Muscle of leg (tissue), 11 donors: Measurements from ENCODE around the gene CALU. TPM values are rescaled to one million over a fixed set of nuclear protein-coding genes. Genes with fewer than 3 reads are reported as not detected.
A peak's percentile ranks its signal among the peaks of the same experiment; 100 is the strongest.

Experiments used
- DNase-seq: peaks from one replicate; pipeline ENCODE4 v3.0.0; 2013
- H3K27ac ChIP-seq: one replicate; pipeline ENCODE4 v1.5.1; 2013; ENCODE audit warnings: mild to moderate bottlenecking, low read length, control low read depth
- H3K27me3 ChIP-seq: one replicate; pipeline ENCODE4 v1.6.1; 2013; ENCODE audit warnings: low read length; ENCODE audit not compliant: control insufficient read depth, insufficient read depth
- H3K36me3 ChIP-seq: one replicate; pipeline ENCODE4 v1.6.1; 2013; ENCODE audit warnings: low read length; ENCODE audit not compliant: control insufficient read depth, insufficient read depth
- H3K4me1 ChIP-seq: one replicate; pipeline ENCODE4 v1.6.1; 2013; ENCODE audit warnings: low read length; ENCODE audit not compliant: control insufficient read depth, insufficient read depth
- H3K4me3 ChIP-seq: one replicate; pipeline ENCODE4 v1.5.1; 2013; ENCODE audit warnings: low read length, control low read depth
- H3K9me3 ChIP-seq: replicated peaks from 2 replicates; pipeline ENCODE4 v1.6.1; 2013; ENCODE audit warnings: low read depth, low read length; ENCODE audit not compliant: control insufficient read depth
- WGBS: methylation state at CpG from one replicate; pipeline ENCODE4 v1.1.5; 2013; ENCODE audit warnings: missing lambda C conversion rate; ENCODE audit not compliant: insufficient coverage; 5-methylcytosine and 5-hydroxymethylcytosine counted together
- polyA plus RNA-seq, 8 donors: library from polyadenylated mRNA; unstranded; fragments of 120-200 nt; gene quantifications; one replicate each; pipeline versions ENCODE4 v1.2.1 to v1.2.3, GENCODE V29; 2013; ENCODE audit warnings: inconsistent platforms in 1 of 8, low replicate concordance in 1 of 8; ENCODE audit not compliant: insufficient read length in 8 of 8, insufficient read depth in 1 of 8
- total RNA-seq: library from RNA; stranded (reverse); fragments of 120-200 nt; gene quantifications from one replicate; pipeline ENCODE4 v1.2.4, GENCODE V29; 2013

Gene CALU
- total and polyA plus RNA-seq, 9 donors: 172 to 324 (median 239) TPM

DNA sequence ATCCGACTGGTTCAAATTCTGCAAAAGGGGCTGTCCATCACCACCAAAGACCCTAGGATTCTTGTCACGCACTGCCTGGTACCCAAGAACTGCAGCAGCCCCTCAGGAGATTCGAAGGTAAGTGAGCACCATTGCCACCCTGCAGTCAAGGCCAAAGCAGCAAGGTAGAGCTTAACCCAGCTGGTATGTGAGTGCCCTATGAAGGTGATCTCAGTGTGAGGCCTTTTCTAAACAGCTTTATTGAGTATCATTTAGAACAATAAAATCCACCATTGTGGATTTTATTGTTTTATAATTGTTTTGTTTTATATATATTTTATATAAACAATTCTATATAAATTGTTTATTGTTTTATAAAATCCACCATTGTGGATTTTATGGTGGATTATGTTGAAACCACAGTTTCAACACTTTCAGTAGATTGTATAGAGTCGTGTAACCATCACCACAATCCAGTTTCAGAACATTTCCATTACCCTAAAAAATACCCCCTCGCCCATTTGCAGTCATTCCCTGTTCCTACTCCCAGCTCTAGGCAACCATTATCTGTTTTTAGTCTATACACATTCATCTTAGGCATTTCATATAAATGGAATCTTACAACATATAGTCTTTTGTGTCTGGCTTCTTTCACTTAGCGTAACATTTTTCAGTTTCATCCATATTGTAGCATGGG is 20.1 kb upstream of the CALU start:
- DNase-seq: no peak
- Histone ChIP-seq H3K36me3 (no peaks in the 10 kb centered on the region), H3K27ac (no peak overlapping the region), H3K27me3 (peaks cover 4% of the 10 kb centered on the region), H3K9me3 (no peaks in the 10 kb centered on the region), H3K4me1 (no peaks in the 10 kb centered on the region), H3K4me3 (no peak overlapping the region)
- 70% methylated on average over 2 of the region's 6 CpGs for WGBS

DNA sequence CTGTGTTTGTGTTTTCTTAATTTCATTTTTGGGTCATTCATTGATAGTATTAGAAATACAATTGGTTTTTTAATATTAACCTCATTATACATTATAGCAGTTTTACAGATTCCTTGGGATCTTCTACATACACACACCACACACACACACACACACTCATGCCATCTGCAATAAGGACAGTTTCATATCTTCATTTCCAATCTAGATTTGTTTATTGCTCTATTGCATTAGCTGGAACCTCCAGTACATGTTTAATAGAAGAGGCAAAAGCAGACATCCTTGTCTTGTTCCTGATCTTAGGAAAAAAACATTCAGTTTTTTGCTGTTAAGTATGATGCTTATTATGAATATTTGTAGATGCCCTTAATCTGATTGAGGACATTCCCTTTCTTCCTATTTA is 17.8 kb upstream of the CALU start:
- no peak overlapping the region for H3K4me3 ChIP-seq
- no peaks in the 10 kb centered on the region for H3K9me3 ChIP-seq
- H3K27me3 ChIP-seq: no peaks in the 10 kb centered on the region
- DNase-seq: no peak
- no peak overlapping the region for H3K27ac ChIP-seq
- H3K36me3 ChIP-seq: no peaks in the 10 kb centered on the region
- peaks cover 5% of the 10 kb centered on the region for H3K4me1 ChIP-seq

DNA sequence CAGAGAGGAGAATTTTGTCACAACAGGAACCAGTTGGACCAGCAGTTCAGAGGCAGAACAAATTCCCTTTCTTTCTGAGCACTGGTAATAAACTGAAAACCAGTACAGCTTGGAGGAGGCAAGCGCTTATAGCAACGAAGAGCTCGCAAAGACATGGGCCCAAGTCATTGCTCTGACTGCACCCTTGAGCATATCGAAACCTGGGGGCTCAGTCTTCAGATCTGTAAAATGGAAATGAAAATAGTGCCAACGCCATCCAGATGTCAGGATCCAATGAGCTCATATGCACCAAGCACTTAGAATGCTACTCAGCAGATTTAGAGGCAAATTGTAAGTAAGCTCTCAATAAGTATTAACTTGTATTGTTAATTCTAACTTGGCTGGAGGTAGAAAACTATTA is 14.4 kb upstream of the CALU start:
- H3K4me3 ChIP-seq: no peak overlapping the region
- 91% methylated on average over 4 of the region's 5 CpGs for WGBS
- H3K4me1 ChIP-seq: peaks cover 19% of the 10 kb centered on the region

DNA sequence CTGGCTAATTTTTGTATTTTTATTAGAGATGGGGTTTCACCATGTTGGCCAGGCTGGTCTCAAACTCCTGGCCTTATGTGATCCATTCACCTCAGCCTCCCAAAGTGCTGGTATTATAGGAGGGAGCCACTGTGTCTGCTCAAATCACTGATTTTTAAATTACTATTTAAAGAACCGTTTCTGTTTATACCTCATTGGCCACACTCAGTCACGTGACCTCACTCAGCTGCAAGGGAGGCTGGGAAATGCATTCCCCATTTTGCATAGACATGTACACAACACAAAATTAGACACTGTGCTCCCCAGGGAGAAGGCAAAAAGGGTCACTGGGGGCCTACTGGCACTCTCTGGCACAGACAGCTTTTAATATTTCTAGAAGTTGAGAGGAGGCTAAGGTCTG is 13.6 kb upstream of the CALU start:
- no peaks in the 10 kb centered on the region for H3K27me3 ChIP-seq
- peaks cover 21% of the 10 kb centered on the region for H3K4me1 ChIP-seq
- H3K36me3 ChIP-seq: no peaks in the 10 kb centered on the region
- WGBS: 94% methylated on average over 2 of the region's 2 CpGs
- H3K4me3 ChIP-seq: no peak overlapping the region
- DNase-seq: no peak
- no peak overlapping the region for H3K27ac ChIP-seq
- H3K9me3 ChIP-seq: no peaks in the 10 kb centered on the region

More for the DNA sequence above, 14.4 kb upstream of the CALU start:
- no peaks in the 10 kb centered on the region for H3K27me3 ChIP-seq
- no peak for DNase-seq
- no peaks in the 10 kb centered on the region for H3K9me3 ChIP-seq
- H3K36me3 ChIP-seq: no peaks in the 10 kb centered on the region
- no peak overlapping the region for H3K27ac ChIP-seq

DNA sequence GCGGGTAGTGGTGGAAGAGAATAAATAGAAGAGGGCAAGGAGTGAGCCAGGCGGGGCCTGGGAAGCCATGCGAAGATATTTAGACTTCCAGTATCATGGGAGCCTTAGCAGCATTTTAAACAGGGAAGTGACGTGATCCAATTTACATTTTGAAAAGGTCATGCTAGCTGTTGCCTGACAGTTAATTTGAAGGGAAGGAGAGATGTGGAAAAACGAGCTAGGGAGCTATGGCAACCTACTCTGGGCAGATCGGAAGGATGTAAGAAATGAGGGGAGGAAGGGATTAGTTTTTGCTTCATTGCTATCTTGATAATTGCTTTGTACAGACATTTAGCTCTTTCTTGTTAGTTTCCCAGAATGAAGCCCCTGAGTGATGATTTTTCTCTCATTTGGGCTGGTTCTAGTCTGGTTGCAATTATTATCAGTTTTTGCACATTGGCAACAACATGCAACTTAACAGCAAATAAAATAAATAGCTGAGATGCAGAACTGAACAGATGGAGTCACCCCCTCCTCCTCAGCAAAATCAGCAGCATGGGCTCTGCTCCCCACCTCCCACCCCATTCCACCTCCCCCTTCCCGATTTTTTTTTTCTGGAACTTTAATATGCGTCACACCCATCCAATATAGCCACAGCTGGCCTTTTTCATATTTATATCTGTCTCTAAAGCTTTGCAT is 13.0 kb upstream of the CALU start:
- peak; percentile 61 for DNase-seq
- Histone ChIP-seq H3K9me3 (no peaks in the 10 kb centered on the region), H3K27me3 (no peaks in the 10 kb centered on the region), H3K27ac (no peak overlapping the region), H3K4me1 (peaks cover 21% of the 10 kb centered on the region), H3K36me3 (no peaks in the 10 kb centered on the region), H3K4me3 (no peak overlapping the region)
- WGBS: 52% methylated on average over 7 of the region's 8 CpGs

DNA sequence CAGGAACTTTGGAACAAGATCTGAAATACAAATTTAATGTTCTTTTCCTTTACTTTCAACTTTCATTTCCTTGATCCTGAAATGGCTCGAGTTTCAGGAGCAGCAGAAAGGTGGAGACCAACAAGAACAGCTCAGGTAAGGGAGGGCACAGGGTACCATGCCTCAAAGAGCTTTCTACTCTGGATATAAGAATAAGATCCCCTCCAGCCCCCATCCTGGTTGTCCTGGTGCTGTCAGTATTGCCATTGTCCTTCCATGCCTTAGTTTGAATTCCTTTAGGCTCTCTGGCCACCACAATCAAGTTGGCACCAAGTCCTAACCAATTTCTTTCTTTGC is 12.5 kb upstream of the CALU start:
- H3K27me3 ChIP-seq: no peaks in the 10 kb centered on the region
- WGBS: no CpG with 5 or more reads among the region's 1 CpG
- H3K4me1 ChIP-seq: peaks cover 21% of the 10 kb centered on the region
- H3K9me3 ChIP-seq: no peaks in the 10 kb centered on the region
- H3K36me3 ChIP-seq: no peaks in the 10 kb centered on the region
- no peak for DNase-seq
- H3K27ac ChIP-seq: peak overlapping the region; percentile 49
- H3K4me3 ChIP-seq: no peak overlapping the region

DNA sequence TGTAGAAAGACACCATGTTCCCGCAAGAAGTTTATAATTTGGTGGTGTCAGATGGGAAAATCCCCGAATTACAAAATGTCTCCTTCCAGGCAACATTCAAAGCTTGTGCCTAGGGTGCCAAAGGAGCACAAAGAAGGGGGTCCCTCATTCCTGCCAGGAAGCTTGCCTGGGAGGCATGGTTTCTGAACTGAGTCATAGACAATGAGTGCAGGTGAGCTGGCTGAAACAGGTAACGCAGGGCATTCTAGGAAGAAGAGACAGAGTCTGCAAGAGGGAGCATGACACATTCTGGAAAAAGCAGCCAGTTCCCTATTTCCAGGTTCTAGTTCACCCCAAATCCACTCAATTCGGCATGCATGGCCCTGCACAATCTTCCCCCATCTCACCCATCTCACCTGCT is 11.9 kb upstream of the CALU start:
- WGBS: 94% methylated on average over 2 of the region's 4 CpGs
- no peaks in the 10 kb centered on the region for H3K36me3 ChIP-seq
- no peak overlapping the region for H3K4me3 ChIP-seq
- no peak overlapping the region for H3K27ac ChIP-seq
- H3K4me1 ChIP-seq: peaks cover 21% of the 10 kb centered on the region
- H3K27me3 ChIP-seq: no peaks in the 10 kb centered on the region
- DNase-seq: no peak
- no peaks in the 10 kb centered on the region for H3K9me3 ChIP-seq

DNA sequence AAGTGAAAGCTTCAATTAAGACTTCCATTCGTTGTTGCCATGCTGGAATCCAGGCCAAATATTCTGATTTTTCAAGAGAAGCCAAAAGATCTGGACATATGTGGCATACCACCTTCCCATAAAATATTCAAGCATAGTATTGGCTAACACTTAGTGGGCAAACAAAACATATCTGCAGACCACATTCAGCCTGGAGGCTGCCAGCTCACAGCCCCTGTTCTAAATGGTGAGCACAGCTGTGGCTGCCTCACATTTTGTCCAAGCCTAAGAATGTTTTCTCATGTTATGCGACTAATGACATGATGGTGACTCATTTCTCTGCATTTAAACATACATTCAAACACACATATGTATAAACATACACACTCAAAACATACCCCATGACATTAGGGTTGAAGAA is 10.6 kb upstream of the CALU start:
- DNase-seq: peak; percentile 36
- no peaks in the 10 kb centered on the region for H3K36me3 ChIP-seq
- peak overlapping the region; percentile 35 for H3K27ac ChIP-seq
- no peak overlapping the region for H3K4me3 ChIP-seq
- no peaks in the 10 kb centered on the region for H3K9me3 ChIP-seq
- peaks cover 21% of the 10 kb centered on the region for H3K4me1 ChIP-seq
- WGBS: 67% methylated on average over 1 of the region's 2 CpGs
- H3K27me3 ChIP-seq: peaks cover 4% of the 10 kb centered on the region

DNA sequence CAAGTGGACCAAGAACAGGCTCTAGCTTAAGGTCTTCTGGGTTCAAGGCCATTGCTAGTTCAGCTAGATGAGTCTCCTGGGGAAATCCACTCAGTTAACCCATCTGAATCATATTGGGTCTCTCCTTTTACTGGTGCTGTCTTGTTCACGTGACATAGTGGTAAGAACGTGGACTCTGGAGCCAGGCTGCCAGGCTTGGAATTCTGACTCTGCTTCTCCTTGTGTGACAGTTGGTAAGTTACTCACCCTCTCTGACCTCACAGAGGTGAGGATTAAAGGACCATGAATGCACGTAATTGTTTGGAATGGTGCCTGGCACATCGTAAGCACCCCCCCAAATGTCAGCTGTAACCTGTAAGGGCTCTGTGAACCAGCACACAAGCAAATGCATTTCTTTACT is 9.7 kb upstream of the CALU start:
- 67% methylated on average over 1 of the region's 4 CpGs for WGBS
- no peak for DNase-seq
- H3K27ac ChIP-seq: no peak overlapping the region
- no peaks in the 10 kb centered on the region for H3K9me3 ChIP-seq
- no peaks in the 10 kb centered on the region for H3K36me3 ChIP-seq
- H3K4me1 ChIP-seq: peaks cover 21% of the 10 kb centered on the region
- H3K4me3 ChIP-seq: no peak overlapping the region
- peaks cover 4% of the 10 kb centered on the region for H3K27me3 ChIP-seq

DNA sequence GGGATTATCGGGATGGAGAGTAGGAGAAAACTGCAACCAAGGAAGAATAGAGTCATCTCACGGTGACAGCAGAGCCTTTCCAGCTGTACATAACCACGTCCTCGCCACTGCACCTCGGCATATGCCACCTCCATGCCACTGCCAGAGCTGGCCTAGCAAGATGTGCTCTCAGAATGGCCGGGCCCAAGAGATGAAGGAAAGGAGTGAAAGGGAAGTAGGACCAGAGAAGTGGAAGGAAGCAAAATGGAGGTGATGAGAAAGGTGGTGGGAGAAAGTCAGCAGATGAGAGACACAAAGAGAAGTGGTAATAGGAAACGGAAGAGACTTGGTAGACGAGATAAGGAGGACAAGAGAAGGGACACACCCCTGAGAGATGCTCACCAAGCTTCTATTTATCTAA is 8.0 kb upstream of the CALU start:
- WGBS: 73% methylated on average over 3 of the region's 8 CpGs
- peaks cover 20% of the 10 kb centered on the region for H3K4me1 ChIP-seq
- H3K27me3 ChIP-seq: peaks cover 4% of the 10 kb centered on the region
- H3K27ac ChIP-seq: no peak overlapping the region
- H3K36me3 ChIP-seq: no peaks in the 10 kb centered on the region
- no peak for DNase-seq
- no peak overlapping the region for H3K4me3 ChIP-seq
- no peaks in the 10 kb centered on the region for H3K9me3 ChIP-seq
